ENCODE data around the gene FAM200C.

Gene FAM200C

GRCh38 chr5:160371294-160371693 is 28.6 kb downstream of the FAM200C start:
- Histone ChIP-seq H3K4me3 (replicated peaks; ENCODE audit: insufficient read depth, low read length) (no peak overlapping the region), H3K27ac (replicated peaks) (no peak overlapping the region), H3K27me3 (ENCODE audit: insufficient read depth, poor library complexity, severe bottlenecking) (peaks cover 42% of the 10 kb centered on the region)
- TF ChIP-seq SPI1 (IDR thresholded peaks at IDR 0.05; ENCODE audit: borderline replicate concordance, low read depth), result no peak
- TF ChIP-seq REST (IDR thresholded peaks at IDR 0.05; ENCODE audit: insufficient replicate concordance, low read depth), result no peak
- no peak for DNase-seq (ENCODE audit: low read depth in 1 of 2, low spot score in 1 of 2)

GRCh38 chr5:160370713-160371034 is 29.2 kb downstream of the FAM200C start:
- no peak overlapping the region; the same call in 1 of the 2 replicates for H3K4me3 ChIP-seq (replicated peaks; ENCODE audit: insufficient read depth, low read length)
- DNase-seq (ENCODE audit: low read depth in 1 of 2, low spot score in 1 of 2), result no peak
- no peak overlapping the region for H3K27ac ChIP-seq (replicated peaks)
- H3K27me3 ChIP-seq (ENCODE audit: insufficient read depth, poor library complexity, severe bottlenecking), result peaks cover 36% of the 10 kb centered on the region
- TF ChIP-seq REST (IDR thresholded peaks at IDR 0.05; ENCODE audit: insufficient replicate concordance, low read depth), result no peak

GRCh38 chr5:160369990-160370712 is 29.7 kb downstream of the FAM200C start, which contains the start of gene C1QTNF2:
Gene C1QTNF2, minus strand, starts transcription at chr5:160370626. Its CDS starts 15,615 bp downstream, at chr5:160355011.
- Histone ChIP-seq H3K4me3 (replicated peaks; ENCODE audit: insufficient read depth, low read length) (peak within 1 kb of the TSS; percentile 48), H3K27me3 (ENCODE audit: insufficient read depth, poor library complexity, severe bottlenecking) (peaks cover 35% of the 10 kb centered on the region), H3K27ac (replicated peaks) (no peak within 1 kb of the TSS)
- TF ChIP-seq GABPA (IDR thresholded peaks at IDR 0.05; ENCODE audit: low read depth), result no peak
- TF ChIP-seq REST (IDR thresholded peaks at IDR 0.05; ENCODE audit: insufficient replicate concordance, low read depth), result no peak
- TF ChIP-seq SPI1 (IDR thresholded peaks at IDR 0.05; ENCODE audit: borderline replicate concordance, low read depth), result peak; percentile 85
- no peak for TF ChIP-seq POLR2AphosphoS5 (IDR thresholded peaks at IDR 0.05; ENCODE audit: low read depth)
- TF ChIP-seq CTCF (IDR thresholded peaks at IDR 0.05; ENCODE audit: insufficient read depth, low read length), result no peak
- peak in 1 of 2 experiments; percentile 9 for DNase-seq (ENCODE audit: low read depth in 1 of 2, low spot score in 1 of 2)

- no peak for TF ChIP-seq POLR2AphosphoS5 (IDR thresholded peaks at IDR 0.05; ENCODE audit: low read depth)
- TF ChIP-seq SPI1 (IDR thresholded peaks at IDR 0.05; ENCODE audit: borderline replicate concordance, low read depth), result no peak
- TF ChIP-seq CTCF (IDR thresholded peaks at IDR 0.05; ENCODE audit: insufficient read depth, low read length), result no peak
- TF ChIP-seq REST (IDR thresholded peaks at IDR 0.05; ENCODE audit: insufficient replicate concordance, low read depth), result no peak
- TF ChIP-seq GABPA (IDR thresholded peaks at IDR 0.05; ENCODE audit: low read depth), result no peak
- H3K27ac ChIP-seq (replicated peaks), result no peak overlapping the region
- H3K4me3 ChIP-seq (replicated peaks; ENCODE audit: insufficient read depth, low read length), result no peak overlapping the region
- H3K27me3 ChIP-seq (ENCODE audit: insufficient read depth, poor library complexity, severe bottlenecking), result peaks cover 27% of the 10 kb centered on the region
- DNase-seq (ENCODE audit: low read depth in 1 of 2, low spot score in 1 of 2), result no peak
These were observed 32.0 kb downstream of the FAM200C start for GRCh38 chr5:160367885-160368284.
